GM12892 (cell line): Measurements from ENCODE around the gene TANC2.

Experiments
- POLR2A ChIP-seq: IDR thresholded peaks from 2 replicates; pipeline ENCODE4 v1.6.1; 2011; ENCODE audit warnings: low read depth, low read length, control low read depth
- POLR2AphosphoS5 ChIP-seq: IDR thresholded peaks from 2 replicates; pipeline ENCODE4 v1.6.1; 2011; ENCODE audit warnings: low read depth, low read length, control low read depth
- TAF1 ChIP-seq: IDR thresholded peaks from 2 replicates; pipeline ENCODE4 v1.6.1; 2011; ENCODE audit warnings: low read depth, mild to moderate bottlenecking, control low read depth, low read length, borderline replicate concordance

- TF ChIP-seq POLR2A = no peak
- no peak for TF ChIP-seq POLR2AphosphoS5
- TF ChIP-seq TAF1 = no peak
Measured at GRCh38 chr17:62925267-62925836, 40.7 kb upstream of the TANC2 start.
